Activated CD4-positive, CD25-positive, alpha-beta regulatory T cell (primary cell): Measurements from ENCODE around the gene MARCHF10.

Experiments used
- DNase-seq, 4 experiments: peaks; one replicate each; lab custom pipeline; 2025; lab: John Stamatoyannopoulos, UW

Gene MARCHF10

DNA sequence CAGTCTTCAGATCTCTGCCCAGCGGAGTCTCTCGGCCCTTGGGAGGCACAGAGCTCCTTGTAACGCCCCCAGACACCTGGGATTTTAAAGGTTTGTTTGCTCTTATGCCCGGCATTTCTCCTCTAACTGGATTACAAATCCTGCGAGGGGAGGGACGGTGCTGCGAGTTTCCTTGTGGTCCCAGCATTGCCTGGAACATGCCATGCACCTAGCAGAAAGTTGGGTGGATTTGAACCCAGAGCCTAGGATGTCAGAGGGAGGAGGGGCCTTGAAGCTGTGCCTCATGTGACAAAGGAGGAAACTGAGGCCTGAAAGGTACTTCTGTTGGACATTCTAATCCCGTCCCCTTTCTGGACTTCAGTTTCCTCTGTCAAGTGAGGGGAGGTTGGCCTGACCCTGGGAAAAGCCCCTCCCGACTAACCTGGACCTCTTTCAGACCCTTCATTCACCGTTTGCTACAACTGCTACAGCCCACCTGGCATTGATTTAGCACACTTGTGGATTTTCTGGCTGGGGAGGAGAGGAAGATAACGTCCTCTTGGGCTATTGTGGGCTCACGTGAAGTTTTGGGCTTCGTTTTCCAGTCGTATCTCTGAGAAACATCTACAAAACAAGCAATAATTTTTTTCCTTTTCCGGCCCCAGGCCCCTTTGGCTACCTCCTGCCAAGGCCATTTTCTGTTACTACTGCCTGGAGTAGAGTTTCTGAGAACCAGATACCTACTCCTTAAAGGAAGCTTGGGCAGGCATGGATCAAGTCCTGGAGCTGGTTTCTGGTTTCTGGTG, 149.8 kb downstream of the MARCHF10 start:
- no peak for DNase-seq

DNA sequence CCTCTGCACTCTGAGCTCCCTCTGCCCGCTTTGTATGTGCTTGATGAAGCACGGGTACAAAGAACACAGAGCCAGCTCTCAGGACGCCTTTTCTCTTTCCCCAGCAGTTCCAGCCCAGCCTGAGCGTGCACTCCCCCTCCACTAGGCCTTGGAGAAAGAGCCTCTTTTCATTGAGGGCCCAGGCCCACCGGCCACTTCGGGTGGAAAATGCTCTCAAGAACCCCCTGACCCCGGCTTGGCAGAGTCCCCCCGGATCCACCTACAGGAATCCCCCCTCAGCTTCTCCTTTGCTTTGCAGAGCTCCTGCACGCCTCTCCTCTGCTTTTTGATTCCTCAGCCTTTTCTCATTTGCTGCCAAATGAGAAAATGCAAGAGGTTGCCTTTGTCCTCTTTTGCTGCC, 150.4 kb downstream of the MARCHF10 start:
- DNase-seq, result no peak

DNA sequence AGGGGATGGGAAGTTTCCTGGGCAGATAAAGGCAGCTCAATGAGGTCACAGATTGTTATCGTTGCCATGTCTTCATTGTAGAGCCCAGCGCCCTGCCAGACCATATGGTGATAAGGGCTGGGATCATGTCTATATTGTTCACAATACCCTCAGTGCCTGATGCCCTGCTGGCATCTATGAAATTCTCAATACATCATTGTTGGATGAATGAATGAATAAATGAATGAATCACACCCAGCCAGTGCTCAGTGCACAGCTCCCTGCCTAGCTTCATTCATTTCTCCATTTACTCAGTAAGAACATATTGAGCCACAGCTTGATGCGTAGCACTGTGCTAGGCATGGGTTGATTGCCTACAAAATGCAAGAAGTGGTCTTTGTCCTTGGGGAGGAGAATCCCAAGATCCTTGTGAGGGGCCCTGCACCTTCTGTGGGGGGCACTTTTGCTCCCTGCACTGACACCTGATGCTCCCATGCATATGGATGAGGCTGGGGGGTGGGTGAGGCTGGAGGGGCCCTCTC, 150.9 kb downstream of the MARCHF10 start:
- DNase-seq, result no peak

DNA sequence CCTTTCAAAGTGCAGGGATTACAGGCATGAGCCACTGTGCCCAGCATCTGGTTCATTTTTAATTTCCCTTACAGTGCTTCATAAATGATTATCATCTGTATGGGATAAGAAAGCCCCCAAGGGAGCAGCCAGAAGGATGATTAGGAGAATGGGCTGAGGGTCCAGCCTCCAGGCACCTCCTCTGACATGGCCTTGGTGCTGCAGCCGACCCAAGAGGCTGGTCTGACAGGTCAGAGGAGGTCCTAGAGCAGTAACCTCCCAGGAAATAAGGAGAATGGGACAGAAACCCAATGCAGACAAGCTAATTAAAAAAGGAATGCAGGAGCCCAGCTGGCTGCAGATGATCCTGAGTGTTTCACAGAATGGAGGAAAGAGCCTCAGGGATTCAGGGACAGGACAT, 151.7 kb downstream of the MARCHF10 start:
- no peak for DNase-seq

DNA sequence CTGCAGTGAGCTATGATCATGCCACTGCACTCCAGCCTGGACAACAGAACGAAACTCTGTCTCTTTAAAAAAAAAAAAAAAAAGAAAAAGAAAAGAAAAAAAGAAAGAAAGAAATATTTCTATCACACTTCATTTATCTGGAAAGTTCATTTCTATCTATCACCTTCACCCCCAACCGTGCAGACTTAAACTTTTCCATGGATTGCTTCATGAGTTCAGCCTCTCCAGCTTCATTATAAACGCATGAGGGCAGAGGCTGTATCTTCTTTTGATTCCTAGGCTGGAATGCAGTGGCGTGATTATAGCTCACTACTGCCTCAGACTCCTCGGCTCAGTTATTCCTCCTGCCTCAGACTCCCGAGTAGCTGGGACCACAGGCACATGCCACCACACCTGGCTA, 152.5 kb downstream of the MARCHF10 start:
- DNase-seq, result no peak

DNA sequence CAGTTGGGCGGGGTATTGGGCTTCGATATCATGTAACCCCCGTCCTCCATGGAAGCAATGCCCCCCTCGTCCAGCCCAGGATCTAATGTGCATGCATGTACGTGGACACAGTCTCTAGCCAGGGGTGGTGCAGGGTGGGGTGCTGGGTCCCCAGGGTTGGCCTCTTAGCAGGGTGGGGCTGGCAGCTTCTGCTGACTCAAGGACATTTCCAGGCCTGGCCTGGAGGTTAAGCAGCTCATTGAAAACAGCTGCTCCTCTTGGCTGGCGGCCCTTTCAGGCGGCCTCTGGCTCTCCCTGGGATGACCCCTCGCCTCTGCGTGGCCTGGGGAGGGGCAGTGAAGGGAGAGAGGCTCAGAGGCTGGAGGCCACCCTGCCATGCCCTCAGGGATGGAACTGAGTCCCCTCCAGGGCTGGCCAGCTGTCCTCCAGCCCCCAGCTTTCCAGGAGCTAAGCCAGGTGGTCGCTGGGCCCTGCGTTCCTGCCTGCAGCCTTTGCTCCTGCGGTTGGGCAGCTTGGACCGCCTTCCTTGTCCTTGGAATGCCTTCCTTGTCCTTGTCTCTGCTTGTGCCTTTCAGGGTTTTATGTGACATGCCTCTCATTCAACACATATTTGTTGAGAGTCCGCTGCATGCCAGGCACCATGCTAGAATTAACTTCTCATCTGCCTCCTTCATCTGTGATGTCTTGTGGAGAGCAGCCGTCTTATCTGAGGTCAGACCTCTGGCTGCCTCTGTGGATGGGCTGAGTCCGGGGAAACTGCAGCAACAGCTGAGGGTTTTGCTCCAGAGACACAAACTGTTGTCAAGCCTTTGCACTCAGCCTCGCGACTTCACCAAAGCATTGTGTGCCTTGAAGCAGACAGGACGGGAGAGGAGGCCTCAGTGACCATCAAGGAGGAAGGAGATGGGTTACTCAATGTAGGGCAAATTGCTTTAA, 154.0 kb downstream of the MARCHF10 start:
- DNase-seq, result no peak

DNA sequence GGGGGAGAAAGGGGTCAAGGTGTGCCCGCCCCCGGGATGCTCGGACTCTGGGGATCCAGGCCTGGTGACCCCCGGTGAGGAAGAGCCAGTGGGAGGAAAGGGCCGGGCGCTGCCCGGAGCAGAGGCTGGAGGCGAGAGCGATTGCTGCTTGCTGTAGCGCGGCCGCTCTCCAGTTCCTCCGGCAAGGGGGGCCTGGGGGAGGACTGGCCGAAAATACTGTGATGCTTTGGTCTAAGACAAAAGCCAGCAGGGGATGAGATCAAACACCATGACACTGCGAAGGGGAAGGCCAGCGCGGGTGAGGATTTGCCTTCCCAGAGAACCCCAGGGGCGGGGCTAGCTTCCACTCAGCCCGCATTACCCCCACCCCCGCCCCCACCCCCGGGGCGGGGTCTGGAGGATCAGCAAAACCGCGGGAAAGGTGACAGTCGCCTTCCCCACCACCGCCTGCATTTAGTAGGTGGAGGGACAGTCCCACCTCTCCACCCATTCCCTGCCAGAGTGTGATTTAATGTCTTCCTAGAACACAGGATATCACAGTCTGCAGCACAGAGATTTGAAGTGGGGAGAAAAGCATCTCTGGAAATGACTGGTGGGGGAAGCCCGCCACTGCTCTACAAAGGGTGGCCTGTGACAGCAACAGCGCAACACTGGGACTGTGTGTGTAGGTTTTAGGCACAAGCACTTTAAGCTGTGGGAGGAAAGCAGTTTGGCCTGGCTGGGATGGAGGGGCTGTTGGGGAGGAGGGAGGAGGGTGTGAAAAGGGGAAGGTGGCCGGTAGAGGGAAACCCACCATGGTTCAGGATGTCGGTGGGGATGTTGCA, 154.9 kb downstream of the MARCHF10 start:
- DNase-seq, result peak in 2 of 4 experiments; percentile 54 to 59

DNA sequence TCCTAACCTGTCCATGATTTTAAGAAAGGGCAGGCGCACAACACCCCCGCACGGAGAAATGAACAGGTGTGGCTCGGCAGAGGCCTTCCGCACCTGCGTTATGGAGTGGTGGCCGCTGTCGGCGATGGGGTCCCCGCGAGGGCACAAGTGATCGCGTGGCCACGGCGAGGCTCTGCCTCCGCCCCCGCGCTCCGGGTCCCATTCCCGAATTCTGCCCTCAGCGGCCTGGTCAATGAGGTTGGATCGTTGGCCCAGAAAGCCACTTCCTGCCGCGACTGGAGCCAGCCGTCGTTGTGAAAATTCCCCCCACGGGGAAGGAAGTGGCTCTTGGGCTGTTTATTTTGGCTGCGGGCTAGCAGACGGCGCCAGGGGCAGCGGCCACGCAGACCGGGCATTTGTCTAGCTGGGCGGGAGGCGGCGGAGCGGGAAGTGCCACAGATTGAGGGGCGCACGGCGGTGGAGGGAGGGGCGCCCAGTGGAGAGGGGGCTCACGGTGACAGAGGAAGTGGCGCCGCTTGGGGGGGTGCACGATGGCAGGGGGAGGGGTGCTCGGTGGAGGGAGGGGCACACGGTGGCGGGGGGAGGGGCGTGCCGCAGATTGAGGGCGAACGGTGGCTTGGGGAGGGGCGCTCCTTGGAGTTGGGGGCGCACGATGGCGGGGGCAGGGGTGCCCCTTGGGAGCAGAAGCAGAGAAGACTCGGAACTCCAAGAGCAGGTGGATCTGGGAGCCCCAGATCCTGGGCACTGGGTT, 155.7 kb downstream of the MARCHF10 start:
- peak in 1 of 4 experiments; percentile 10 for DNase-seq
